Suppressor macrophage treated with lipopolysaccharide for 1 hour (primary cell): ENCODE data around the gene P2RX1.
A peak's percentile ranks its signal among the peaks of the same experiment; 100 is the strongest.
"Not testable (repeated sequence)": the region's sequence is repeated elsewhere in the genome, so short reads cannot be mapped to it uniquely, and the experiment has no call there.

ENCODE experiments used
- DNase-seq, 3 donors: peaks; one replicate each; pipeline ENCODE4 v3.0.0-alpha.2; 2020 to 2022

Gene P2RX1

GRCh38 chr17:3951420-3951819 is 35.2 kb upstream of the P2RX1 start:
- no peak for DNase-seq

GRCh38 chr17:3951003-3951402 is 34.7 kb upstream of the P2RX1 start:
- no peak for DNase-seq

DNA sequence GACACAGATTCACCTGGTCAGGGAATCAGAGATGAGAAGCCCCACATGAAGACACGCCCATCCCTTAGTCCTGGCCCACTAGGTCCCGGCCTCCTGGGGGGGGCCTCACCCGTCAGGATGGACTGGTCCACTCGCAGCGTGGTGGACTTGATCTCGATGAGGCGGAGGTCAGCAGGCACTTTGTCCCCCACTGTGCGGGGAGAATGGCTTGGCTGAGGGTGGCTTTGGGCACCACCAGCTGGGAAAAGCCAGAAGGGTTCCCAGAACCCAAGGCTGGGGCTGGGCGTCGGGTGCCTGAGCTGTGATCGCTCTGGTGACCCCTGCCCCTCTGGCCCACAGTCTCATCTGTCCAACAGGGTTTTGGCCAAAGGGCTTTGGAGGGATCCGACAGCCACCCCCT is 34.3 kb upstream of the P2RX1 start:
- DNase-seq: no peak

- no peak for DNase-seq
Observed at GRCh38 chr17:3949418-3949817, 33.2 kb upstream of the P2RX1 start.

DNA sequence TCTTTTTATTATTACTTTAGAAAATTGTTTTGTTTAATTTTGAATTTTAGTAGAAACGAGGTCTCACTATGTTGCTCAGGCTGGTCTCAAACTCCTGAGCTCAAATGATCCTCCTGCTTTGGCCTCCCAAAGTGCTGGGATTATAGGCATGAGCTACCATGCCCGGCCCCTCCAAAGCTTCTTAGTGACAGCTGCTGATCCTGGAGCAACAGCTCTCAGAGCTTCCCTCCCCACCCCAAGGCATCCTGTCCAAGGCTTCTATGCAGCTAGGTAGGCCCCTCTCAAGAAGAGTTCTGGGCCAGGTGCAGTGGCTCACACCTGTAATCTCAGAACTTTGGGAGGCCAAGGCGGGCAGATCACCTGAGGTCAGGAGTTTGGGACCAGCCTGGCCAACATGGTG is 32.3 kb upstream of the P2RX1 start:
- DNase-seq: not testable (repeated sequence)

- no peak for DNase-seq
Observed at GRCh38 chr17:3947318-3947810, 31.1 kb upstream of the P2RX1 start.

DNA sequence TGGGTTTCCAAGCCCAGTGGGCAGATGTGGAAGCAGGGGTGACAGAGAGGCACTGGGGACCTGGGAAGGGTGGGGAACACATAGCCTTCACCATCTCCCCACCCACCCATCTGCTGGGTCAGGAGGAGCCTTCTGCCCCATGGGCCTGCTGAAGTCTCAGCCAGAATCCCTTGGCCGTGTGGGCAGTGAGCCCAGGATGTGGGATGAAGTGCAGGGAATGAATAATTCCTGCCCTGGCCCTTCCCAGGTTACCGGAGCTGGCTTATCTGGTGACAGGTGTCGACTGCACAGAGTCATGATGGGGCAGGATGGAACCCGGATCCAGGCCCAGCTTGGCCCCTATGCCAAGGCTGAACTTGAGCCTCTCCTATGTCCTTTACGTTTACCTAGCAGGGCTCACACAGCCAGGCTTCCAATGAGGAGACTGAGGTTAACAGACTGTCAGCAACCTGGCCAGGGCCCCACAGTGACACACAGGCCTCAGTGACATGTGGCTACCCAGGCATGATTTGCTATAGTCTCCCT is 30.5 kb upstream of the P2RX1 start:
- DNase-seq: no peak

GRCh38 chr17:3944485-3945388 is 28.5 kb upstream of the P2RX1 start:
- peak; percentile 27 to 47 (median 33) for DNase-seq

DNA sequence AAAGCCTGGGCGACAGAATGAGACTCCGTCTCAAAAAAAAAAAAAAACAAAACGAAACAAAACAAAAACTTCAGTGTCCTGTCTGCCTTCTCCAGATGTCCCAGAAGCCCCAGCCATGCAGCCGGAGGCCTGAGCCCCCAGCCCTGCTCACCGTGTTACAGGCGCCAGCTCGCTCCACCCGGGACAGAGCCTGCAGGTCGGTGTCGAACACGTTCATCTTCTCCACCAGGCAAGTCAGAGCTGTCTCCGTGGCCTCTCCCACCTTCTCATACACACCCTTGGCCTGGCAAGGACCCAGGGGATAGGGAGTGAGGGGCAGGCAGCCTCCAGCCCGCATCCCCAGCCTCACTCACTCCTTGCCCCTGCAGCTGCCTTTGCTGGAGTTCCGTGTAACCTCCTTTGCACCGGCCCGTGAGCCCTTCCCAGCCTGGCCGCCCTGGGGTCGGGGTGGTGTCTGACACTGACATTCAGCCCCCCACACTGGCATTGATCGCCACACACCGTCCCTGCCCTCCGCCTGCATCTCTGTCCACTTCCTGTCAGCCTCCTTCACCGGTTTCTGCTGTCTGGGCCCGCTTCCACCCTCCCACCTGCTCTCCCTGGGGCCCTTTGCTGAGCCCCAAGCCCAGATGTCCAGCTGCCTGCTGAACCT is 27.1 kb upstream of the P2RX1 start:
- no peak for DNase-seq

DNA sequence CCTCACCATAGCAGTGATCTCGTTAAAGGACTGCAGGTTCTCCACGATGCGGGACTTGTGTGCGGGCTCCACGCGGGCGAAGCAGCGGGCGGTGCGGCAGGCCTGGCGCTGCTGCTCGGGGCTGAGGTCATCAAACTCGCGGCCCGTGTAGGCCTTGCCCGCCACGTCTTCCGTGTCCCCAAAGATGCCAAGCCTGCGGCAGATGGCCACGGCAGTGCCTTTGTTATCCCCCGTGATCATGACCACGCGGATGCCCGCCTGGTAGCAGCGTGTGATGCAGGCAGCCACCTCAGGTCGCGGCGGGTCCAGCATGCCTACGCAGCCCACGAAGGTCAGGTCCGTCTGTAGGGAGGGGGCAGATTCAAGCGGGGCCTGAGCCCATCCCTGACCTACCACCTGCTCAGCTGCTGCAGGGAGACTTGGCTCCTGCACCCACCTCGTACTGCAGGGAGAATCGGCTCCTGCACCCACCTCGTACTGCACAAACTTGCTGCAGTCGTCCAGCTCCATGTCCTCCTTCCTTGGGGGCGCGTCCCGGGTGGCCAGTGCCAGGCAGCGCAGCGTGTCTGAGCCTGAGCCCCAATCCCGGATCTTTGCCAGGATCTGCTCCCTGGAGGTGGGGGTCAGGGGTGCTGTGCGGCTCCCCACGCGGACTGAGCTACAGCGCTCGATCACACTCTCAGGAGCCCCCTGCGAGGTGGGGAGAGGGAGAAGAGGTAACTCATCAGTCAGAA is 24.9 kb upstream of the P2RX1 start:
- no peak for DNase-seq

DNA sequence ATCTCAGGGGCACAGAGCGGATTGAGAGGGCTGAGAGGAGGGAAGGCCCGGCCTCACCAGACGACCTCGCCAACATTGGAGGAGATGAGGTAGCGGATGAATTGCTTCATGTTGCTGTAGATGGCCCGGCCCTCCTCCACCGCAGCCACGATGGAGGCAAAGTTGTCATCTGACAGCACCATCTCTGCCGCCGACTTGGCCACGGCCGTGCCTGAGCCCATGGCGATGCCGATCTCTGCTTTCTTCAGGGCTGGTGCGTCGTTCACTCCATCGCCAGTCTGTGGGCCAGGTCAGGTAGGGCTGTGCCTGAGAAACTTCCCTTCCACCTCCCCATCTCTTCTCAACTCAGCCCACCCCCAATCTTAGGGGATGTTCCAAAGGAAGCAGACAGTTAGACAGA is 21.1 kb upstream of the P2RX1 start:
- DNase-seq: no peak

DNA sequence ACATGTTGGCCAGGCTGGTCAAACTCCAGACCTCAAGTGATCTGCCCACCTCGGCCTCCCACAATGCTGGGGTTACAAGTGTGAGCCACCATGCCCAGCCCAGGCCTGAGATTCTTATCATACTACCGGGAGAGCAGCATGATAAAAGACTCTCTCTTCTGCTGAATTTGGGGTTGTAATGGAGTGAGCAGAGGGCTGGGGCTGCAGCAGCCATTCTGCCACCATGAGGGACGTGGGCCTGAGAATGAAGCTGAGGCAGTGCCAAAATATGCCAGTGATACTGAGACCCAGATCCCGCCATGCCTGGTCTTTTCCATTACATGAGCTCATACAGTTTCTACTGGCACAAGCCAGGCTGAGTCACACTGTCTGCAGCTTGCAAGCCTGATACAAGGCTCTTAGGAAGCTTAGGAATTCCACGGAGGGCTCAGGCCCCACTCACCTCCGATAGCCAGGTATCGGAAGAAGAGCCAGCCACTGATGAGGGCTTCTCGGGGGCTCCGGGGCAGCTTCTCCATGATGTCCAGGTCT is 19.6 kb upstream of the P2RX1 start:
- DNase-seq: no peak

DNA sequence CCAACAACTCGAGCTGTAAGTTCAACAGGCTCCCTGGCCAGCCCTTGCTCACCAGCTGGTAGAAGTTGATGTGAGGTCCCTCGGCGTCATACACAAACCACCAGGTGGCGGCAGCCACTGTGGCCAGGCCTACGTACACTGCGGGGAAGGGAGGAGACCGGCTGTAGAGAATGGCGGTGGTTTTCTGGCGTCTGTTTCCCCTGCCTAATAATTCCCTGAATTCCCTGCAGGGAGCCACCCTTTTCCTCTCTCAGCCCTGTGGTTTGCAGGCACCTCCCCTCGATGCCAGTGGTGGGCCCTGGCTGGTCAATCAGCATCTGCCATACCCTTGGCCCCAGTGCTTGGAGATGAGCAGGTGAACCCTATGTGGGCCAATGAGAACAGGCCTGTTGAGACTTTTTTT is 18.9 kb upstream of the P2RX1 start:
- peak; percentile 80 to 86 (median 81) for DNase-seq

DNA sequence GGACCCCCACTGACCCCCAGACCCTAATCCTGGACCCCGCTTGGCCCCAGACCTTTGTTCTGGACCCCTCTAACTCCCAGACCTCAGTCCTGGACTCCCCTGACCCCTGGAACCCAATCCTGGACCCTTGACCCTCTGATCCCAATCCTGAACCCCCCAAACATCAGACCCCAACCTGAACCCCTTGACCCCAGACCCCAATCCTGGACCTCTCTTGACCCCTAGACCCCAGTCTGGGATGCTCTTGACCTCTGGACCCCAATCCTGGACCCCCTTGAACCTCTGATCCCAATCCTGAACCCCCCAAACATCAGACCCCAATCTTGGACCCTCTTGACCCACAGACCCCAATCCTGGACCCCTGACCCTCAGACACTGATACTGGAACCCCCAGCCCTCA is 13.5 kb upstream of the P2RX1 start:
- no peak for DNase-seq

GRCh38 chr17:3929181-3929580 is 12.9 kb upstream of the P2RX1 start:
- DNase-seq: peak; percentile 70 to 86 (median 71)

DNA sequence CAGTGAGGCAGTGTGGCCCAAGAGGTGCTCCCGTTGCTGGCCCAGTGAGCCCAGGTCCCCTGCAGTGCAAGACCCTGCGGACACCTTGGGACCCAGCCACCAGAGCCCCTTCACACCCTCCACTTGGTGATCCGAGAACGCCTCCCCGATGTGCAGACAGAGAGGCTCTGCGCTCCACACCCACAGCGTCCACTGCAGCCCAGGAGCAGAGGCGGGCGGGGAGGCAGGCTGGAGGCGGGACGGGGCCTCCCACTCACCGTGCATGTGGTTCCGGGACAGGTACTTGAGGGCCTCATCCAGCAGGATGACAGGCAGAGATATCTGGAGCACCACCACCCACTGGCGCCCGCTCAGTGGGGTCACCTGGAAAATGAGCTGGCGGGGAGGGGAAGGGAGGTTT is 12.1 kb upstream of the P2RX1 start:
- no peak for DNase-seq

DNA sequence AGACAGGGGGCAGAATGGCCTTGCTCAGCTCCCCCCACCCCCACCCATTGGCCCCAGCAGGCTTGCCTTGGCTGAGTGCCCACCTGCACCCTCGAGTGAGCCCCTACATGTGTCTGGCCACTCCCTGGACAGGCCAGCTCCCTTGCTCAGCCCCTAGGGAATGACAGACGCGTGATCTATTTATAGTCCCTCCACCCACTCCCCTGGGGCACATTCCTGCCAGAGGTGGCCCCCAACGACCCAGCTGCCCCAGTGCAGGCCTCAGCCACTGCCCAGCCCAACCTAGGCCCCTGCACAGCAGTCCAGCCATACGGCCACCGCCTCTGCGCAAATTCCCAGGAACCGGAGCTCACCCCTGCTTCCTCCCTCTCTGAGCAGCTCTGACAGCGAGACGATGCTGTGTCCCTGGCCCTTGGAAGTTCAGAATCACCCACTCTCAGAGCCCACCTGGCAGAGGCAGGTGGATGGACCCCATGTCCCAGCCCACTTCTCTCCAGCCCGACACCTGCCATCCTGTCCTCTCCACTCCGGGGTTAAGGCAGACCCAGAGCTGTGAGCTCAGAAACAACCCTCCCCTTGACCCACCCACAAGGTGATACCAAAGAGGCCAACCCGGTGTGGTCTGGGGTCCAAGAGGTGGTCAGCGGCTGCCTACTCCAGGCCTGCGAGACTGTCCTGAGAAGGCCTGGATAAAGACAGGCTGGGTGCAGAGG is 11.5 kb upstream of the P2RX1 start:
- no peak for DNase-seq

GRCh38 chr17:3926860-3927627 is 10.8 kb upstream of the P2RX1 start:
- DNase-seq: no peak

DNA sequence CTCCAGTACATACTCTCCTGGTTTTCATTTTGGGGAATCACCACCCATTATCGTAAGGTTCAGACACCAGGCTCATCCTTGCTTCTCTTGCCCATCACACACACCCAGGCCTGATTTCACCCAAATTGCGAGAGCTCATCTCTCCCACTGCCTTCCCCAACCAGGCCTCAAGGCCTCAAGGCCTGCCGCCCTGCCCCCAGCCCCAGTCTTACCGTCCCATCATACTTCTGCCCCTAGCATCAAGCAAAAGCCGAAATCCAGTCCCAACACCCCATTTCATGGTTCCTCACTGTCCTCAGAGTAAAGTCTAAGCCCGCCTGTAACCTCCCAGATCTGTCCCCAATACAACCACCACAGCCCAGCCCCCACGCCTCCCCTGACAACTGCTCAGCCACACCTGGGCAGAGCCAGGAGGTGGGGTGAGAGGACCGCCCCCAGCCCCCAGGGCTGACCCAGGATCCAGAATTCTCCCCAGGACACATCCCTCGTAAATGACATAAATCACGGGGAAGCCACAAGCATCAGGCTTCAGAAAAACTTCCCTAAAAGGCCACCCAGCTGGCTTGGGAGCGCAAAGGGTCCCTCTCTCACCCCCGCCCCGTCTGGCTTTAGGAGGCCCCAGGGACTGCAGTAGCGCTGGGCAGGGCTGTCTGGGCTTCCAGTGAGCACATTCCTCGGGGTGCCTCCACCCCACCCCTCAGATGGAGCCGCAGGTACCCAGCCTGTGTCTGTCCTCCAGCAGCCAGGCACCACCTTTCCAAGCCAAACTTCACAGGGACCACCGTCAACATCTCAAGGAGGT is 9.6 kb upstream of the P2RX1 start:
- no peak for DNase-seq

GRCh38 chr17:3924512-3925350 is 8.5 kb upstream of the P2RX1 start:
- DNase-seq: no peak
